H1 (cell line): ENCODE results near the gene DNAL1. TPM values are rescaled to one million over a fixed set of nuclear protein-coding genes. Genes with fewer than 3 reads are reported as not detected.

ENCODE experiments used
- ATF2 ChIP-seq: IDR thresholded peaks from 2 replicates; pipeline ENCODE4 v1.6.1; 2012; ENCODE audit warnings: low read length, inconsistent platforms
- ATF3 ChIP-seq: IDR thresholded peaks from 2 replicates; pipeline ENCODE4 v1.6.1; 2011; ENCODE audit warnings: low read depth, mild to moderate bottlenecking, low read length; ENCODE audit not compliant: insufficient read depth
- BCL11A ChIP-seq, 2 experiments: IDR thresholded peaks; one replicate each; pipeline ENCODE4 v1.6.1; 2011; ENCODE audit warnings: low read depth in 2 of 2, low read length in 2 of 2, mild to moderate bottlenecking in 2 of 2
- CHD1 ChIP-seq: IDR thresholded peaks from 2 replicates; pipeline ENCODE4 v1.6.1; 2012; ENCODE audit warnings: low read depth, low read length, improper control_type of control experiment
- CREB1 ChIP-seq: IDR thresholded peaks from 2 replicates; pipeline ENCODE4 v1.6.1; 2012; ENCODE audit warnings: inconsistent platforms
- CTCF ChIP-seq, 3 experiments: IDR thresholded peaks; 1 replicate in 2 of 3; 2 replicates in 1 of 3; pipeline versions ENCODE4 v1.5.1 to v1.6.1; 2011; ENCODE audit warnings: low read length in 3 of 3, mild to moderate bottlenecking in 3 of 3, inconsistent platforms in 2 of 3, low read depth in 1 of 3, moderate library complexity in 1 of 3; ENCODE audit not compliant: insufficient read depth in 1 of 3; ENCODE audit errors: control extremely low read depth in 1 of 3
- GABPA ChIP-seq: IDR thresholded peaks from 2 replicates; pipeline ENCODE4 v1.6.1; 2011; ENCODE audit warnings: mild to moderate bottlenecking, low read length, moderate library complexity, borderline replicate concordance; ENCODE audit not compliant: insufficient read depth
- HDAC2 ChIP-seq, 2 experiments: fragments of 300-600 bp in 1 of 2; sonication (generic) in 1 of 2; IDR thresholded peaks; 2 replicates each; pipeline ENCODE4 v1.6.1; 2011 to 2012; ENCODE audit warnings: low read depth in 2 of 2, low read length in 2 of 2, mild to moderate bottlenecking in 2 of 2, moderate library complexity in 2 of 2, borderline replicate concordance in 1 of 2, inconsistent platforms in 1 of 2
- RAD21 ChIP-seq, 2 experiments: IDR thresholded peaks in 1 of 2; conservative IDR thresholded peaks in 1 of 2; 2 replicates each; pipeline ENCODE4 v1.6.1; 2011; ENCODE audit warnings: low read depth in 2 of 2, low read length in 2 of 2, improper control_type of control experiment in 1 of 2, inconsistent platforms in 1 of 2, mild to moderate bottlenecking in 1 of 2, moderate library complexity in 1 of 2
- RXRA ChIP-seq: IDR thresholded peaks from 2 replicates; pipeline ENCODE4 v1.6.1; 2011; ENCODE audit warnings: low read depth, mild to moderate bottlenecking, low read length, moderate library complexity; ENCODE audit not compliant: insufficient read depth
- SIN3A ChIP-seq, 2 experiments: IDR thresholded peaks in 1 of 2; conservative IDR thresholded peaks in 1 of 2; 2 replicates each; pipeline ENCODE4 v1.6.1; 2011 to 2012; ENCODE audit warnings: low read length in 2 of 2, improper control_type of control experiment in 1 of 2, low read depth in 1 of 2, mild to moderate bottlenecking in 1 of 2
- SP2 ChIP-seq: IDR thresholded peaks from 2 replicates; pipeline ENCODE4 v1.6.1; 2012; ENCODE audit warnings: mild to moderate bottlenecking, low read length, inconsistent platforms
- polyA plus RNA-seq, 7 experiments: library from polyadenylated mRNA; depleted of rRNA in 3 of 7; stranded (reverse) in 5 of 7; unstranded in 2 of 7; fragments of >200 nt in 5 of 7; fragments of 200-250 nt in 2 of 7; gene quantifications; 1 replicate in 5 of 7; 2 replicates in 1 of 7; 4 replicates in 1 of 7; pipeline versions ENCODE4 v1.2.1 to v1.2.3, GENCODE V29; 2011 to 2013; ENCODE audit warnings: missing spikeins in 2 of 7, mixed read lengths in 2 of 7
- total RNA-seq: library from RNA; stranded (reverse); fragmentation: NEBNext Ultra II Directional; extraction: Animal tissue kit (Norgen Biotek cat#: 25700); gene quantifications from 2 replicates; pipeline ENCODE4 v1.2.1, GENCODE V29; 2021

The DNAL1 gene
- total and polyA plus RNA-seq, 2 of the 8 experiments (the other 6 are each of a cell fraction or from before 2014, with no cell fraction given) = 2.8 to 16.8 TPM

GRCh38 chr14:73662487-73662943, 17.7 kb downstream of the DNAL1 start (continued):
- TF ChIP-seq ATF2 (no peak), RXRA (no peak), SP2 (no peak), CHD1 (no peak), ATF3 (0 out of 2 replicates have a peak, but pooled peaks have one; percentile 25), GABPA (no peak), SIN3A (conservative IDR thresholded peaks at IDR 0.05 in 1 of 2, IDR thresholded peaks at IDR 0.05 in 1 of 2; ENCODE audit: low read depth in 1 of 2, low read length in 2 of 2) (no peak), RAD21 (IDR thresholded peaks at IDR 0.05 in 1 of 2, conservative IDR thresholded peaks at IDR 0.05 in 1 of 2; ENCODE audit: low read depth in 2 of 2, low read length in 2 of 2) (peak in 1 of 2 experiments; percentile 26; a peak in 3 of 4 replicates), BCL11A (IDR thresholded peaks at IDR 0.05; ENCODE audit: low read depth in 2 of 2, low read length in 2 of 2) (no peak), CREB1 (0 out of 2 replicates have a peak, but pooled peaks have one; percentile 7), HDAC2 (IDR thresholded peaks at IDR 0.05; ENCODE audit: borderline replicate concordance in 1 of 2, low read depth in 2 of 2, low read length in 2 of 2) (no peak), CTCF (IDR thresholded peaks at IDR 0.05; ENCODE audit: control extremely low read depth in 1 of 3, insufficient read depth in 1 of 3, low read depth in 1 of 3, low read length in 3 of 3) (peak in 2 of 3 experiments; percentile 33 to 62; a peak in 2 of 4 replicates)
